Esophagus squamous epithelium (tissue), 5 donors: Measurements from ENCODE around the gene HMHB1. TPM values are rescaled to one million over a fixed set of nuclear protein-coding genes. Genes with fewer than 3 reads are reported as not detected.

ENCODE experiments used
- DNase-seq: peaks from one replicate; lab custom pipeline; 2025; lab: John Stamatoyannopoulos, UW
- H3K27ac ChIP-seq, 4 donors: fragments of 200-600 bp; sonication (generic); one replicate each; pipeline ENCODE4 v1.5.1; 2016 to 2019; ENCODE audit warnings: mild to moderate bottlenecking in 1 of 4
- H3K27me3 ChIP-seq, 4 donors: fragments of 200-600 bp; sonication (generic); 1 replicate in 3 of 4; 2 replicates in 1 of 4; pipeline versions ENCODE4 v1.5.1 to v1.6.0; 2017 to 2021; ENCODE audit warnings: antibody characterized with exemption in 1 of 4
- H3K36me3 ChIP-seq, 3 donors: fragments of 200-600 bp; sonication (generic); one replicate each; pipeline ENCODE4 v1.5.1; 2016 to 2019
- H3K4me1 ChIP-seq, 3 donors: fragments of 200-600 bp; sonication (generic); one replicate each; pipeline ENCODE4 v1.5.1; 2017 to 2019
- H3K4me3 ChIP-seq, 4 donors: fragments of 200-600 bp; sonication (generic); 1 replicate in 3 of 4; 2 replicates in 1 of 4; pipeline ENCODE4 v1.5.1; 2016 to 2019; ENCODE audit warnings: mild to moderate bottlenecking in 2 of 4, moderate library complexity in 1 of 4
- H3K9me3 ChIP-seq, 3 donors: fragments of 200-600 bp; sonication (generic); one replicate each; pipeline ENCODE4 v1.5.1; 2016 to 2019
- CTCF ChIP-seq, 6 experiments: fragments of 450-650 bp in 4 of 6; fragments of 200-600 bp in 2 of 6; sonication (generic) in 2 of 6; IDR thresholded peaks; one replicate each; pipeline ENCODE4 v1.5.1; 2016 to 2019; ENCODE audit warnings: antibody characterized with exemption in 6 of 6, mild to moderate bottlenecking in 4 of 6, moderate library complexity in 4 of 6
- POLR2A ChIP-seq, 4 donors: fragments of 450-650 bp; IDR thresholded peaks; one replicate each; pipeline ENCODE4 v1.6.1; 2017; ENCODE audit warnings: antibody characterized with exemption in 4 of 4, mild to moderate bottlenecking in 4 of 4, moderate library complexity in 3 of 4
- WGBS, 2 donors: methylation state at CpG; one replicate each; pipeline ENCODE4 v1.1.5; 2018; 5-methylcytosine and 5-hydroxymethylcytosine counted together
- intact Hi-C: fragments of 100-400 bp; cut with DNase I; formaldehyde crosslinking; loops from one replicate; pipeline ENCODE4 v1.15.0; 2022
- total RNA-seq, 4 donors: library from RNA; depleted of rRNA; stranded (reverse); fragments of >200 nt; gene quantifications; one replicate each; pipeline ENCODE4 v1.1.0, GENCODE V29; 2016
- donor health status: DM: yes; HTN: yes; CAD: no.

HMHB1 gene
- total RNA-seq, 4 donors from 2014 or later = not detected

- Histone ChIP-seq H3K27ac (no peak overlapping the region), H3K27me3 (no peaks in the 10 kb centered on the region), H3K9me3 (no peaks in the 10 kb centered on the region), H3K4me3 (peak overlapping the region in 1 of 4 donors; percentile 27), H3K36me3 (no peaks in the 10 kb centered on the region), H3K4me1 (no peaks in the 10 kb centered on the region)
- no peak for DNase-seq
- WGBS, 2 donors = 48 to 74% methylated on average over 9 to 10 of the region's 10 CpGs
- TF ChIP-seq CTCF (IDR thresholded peaks at IDR 0.05) (no peak), POLR2A (IDR thresholded peaks at IDR 0.05) (no peak)
- intact Hi-C loops = no loop called here
Measured at GRCh38 chr5:143791848-143792731, 19.9 kb upstream of the HMHB1 start.

DNA sequence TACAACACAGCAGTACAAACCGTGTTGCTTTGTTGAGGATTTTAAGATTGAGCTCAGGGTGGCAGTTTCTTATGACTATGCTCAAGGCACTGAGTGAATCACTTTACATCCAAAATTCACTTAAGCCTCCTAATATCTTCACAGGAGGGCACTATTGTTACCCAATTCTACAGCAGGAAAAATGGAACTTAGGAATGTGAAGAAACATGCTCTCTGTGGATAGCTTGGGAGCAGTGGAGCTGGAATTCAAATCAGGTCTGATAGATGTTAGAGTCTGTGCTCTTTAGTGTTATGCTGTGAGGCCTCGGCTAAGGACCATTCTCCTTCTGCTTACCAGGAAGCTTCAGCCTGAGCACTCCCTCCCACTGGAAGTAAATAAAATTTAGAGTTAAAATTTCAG, 18.7 kb upstream of the HMHB1 start:
- H3K36me3 ChIP-seq = no peaks in the 10 kb centered on the region
- no peaks in the 10 kb centered on the region for H3K4me1 ChIP-seq
- TF ChIP-seq POLR2A (IDR thresholded peaks at IDR 0.05) = no peak
- TF ChIP-seq CTCF (IDR thresholded peaks at IDR 0.05) = no peak
- H3K27ac ChIP-seq = no peak overlapping the region
- no peaks in the 10 kb centered on the region for H3K9me3 ChIP-seq
- 72 to 89% methylated on average over 2 of the region's 2 CpGs for WGBS, 2 donors
- H3K4me3 ChIP-seq = no peak overlapping the region
- no peaks in the 10 kb centered on the region for H3K27me3 ChIP-seq
- DNase-seq = no peak
- intact Hi-C loops = no loop called here

DNA sequence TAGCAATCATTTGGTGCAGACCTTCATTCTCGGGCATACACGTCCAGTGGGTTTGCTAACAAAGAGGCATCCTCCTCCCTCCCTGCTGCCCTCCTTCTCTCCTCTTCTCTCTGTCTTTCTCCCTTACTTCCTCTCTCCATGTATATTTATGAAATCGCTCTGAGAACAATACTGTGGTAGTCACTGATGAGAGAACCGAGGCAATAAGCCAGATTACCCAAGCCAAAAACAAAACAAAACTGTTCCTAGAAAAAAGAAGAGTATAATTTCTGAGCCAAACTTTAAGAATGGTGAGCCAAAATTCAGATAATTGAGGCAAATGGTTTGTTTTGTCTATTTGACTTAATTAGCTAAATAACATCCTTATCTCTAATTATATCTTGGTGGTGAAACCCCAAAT, 15.8 kb upstream of the HMHB1 start:
- DNase-seq = no peak
- Histone ChIP-seq H3K36me3 (no peaks in the 10 kb centered on the region), H3K4me3 (no peak overlapping the region), H3K27ac (no peak overlapping the region), H3K9me3 (no peaks in the 10 kb centered on the region), H3K4me1 (no peaks in the 10 kb centered on the region), H3K27me3 (no peaks in the 10 kb centered on the region)
- 36 to 48% methylated on average over 4 of the region's 4 CpGs for WGBS, 2 donors
- intact Hi-C loops = no loop called here
- TF ChIP-seq CTCF (IDR thresholded peaks at IDR 0.05) (no peak), POLR2A (IDR thresholded peaks at IDR 0.05) (no peak)

- no peak overlapping the region for H3K27ac ChIP-seq
- no peak overlapping the region for H3K4me3 ChIP-seq
- WGBS, 2 donors = 87 to 95% methylated on average over 5 of the region's 5 CpGs
- H3K36me3 ChIP-seq = no peaks in the 10 kb centered on the region
- intact Hi-C loops = no loop called here
- no peaks in the 10 kb centered on the region for H3K4me1 ChIP-seq
- TF ChIP-seq CTCF (IDR thresholded peaks at IDR 0.05) (no peak), POLR2A (IDR thresholded peaks at IDR 0.05) (no peak)
- no peak for DNase-seq
- H3K27me3 ChIP-seq = no peaks in the 10 kb centered on the region
- no peaks in the 10 kb centered on the region for H3K9me3 ChIP-seq
Measured at GRCh38 chr5:143796753-143797152, 15.2 kb upstream of the HMHB1 start.

DNA sequence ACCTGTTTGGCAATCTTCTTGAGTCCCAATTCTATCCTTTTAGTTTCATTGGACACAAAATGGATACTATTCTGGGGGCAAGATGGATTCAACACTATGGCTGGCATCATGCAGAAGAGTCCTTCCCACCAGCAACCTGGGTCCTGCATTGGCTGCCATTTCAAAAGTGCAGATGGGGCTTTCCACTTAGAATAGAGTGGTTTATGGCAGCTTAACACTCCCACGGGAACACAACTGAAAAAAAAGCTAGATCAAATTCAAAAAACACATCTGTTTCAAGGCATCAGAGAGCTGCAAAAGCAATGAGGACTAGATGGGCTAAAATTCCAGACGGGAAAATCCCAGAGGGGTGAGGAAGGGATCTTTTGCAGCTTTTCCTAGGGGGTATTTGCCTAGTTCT, 11.2 kb upstream of the HMHB1 start:
- WGBS, 2 donors = 56 to 71% methylated on average over 2 of the region's 2 CpGs
- H3K4me3 ChIP-seq = no peak overlapping the region
- DNase-seq = no peak
- no peaks in the 10 kb centered on the region for H3K36me3 ChIP-seq
- no peaks in the 10 kb centered on the region for H3K4me1 ChIP-seq
- TF ChIP-seq POLR2A (IDR thresholded peaks at IDR 0.05) = no peak
- TF ChIP-seq CTCF (IDR thresholded peaks at IDR 0.05) = no peak
- intact Hi-C loops = no loop called here
- H3K27ac ChIP-seq = no peak overlapping the region
- no peaks in the 10 kb centered on the region for H3K9me3 ChIP-seq
- H3K27me3 ChIP-seq = no peaks in the 10 kb centered on the region
